ENCODE data around the gene ZFPL1. TPM values are rescaled to one million over a fixed set of nuclear protein-coding genes. Genes with fewer than 3 reads are reported as not detected.

ZFPL1 gene
- total and polyA plus RNA-seq, 10 of the 15 experiments (the other 5 are each of a cell fraction or from before 2014, with no cell fraction given): 2.2 to 37.8 (median 27.0) TPM

- TF ChIP-seq WRNIP1 (IDR thresholded peaks at IDR 0.05; ENCODE audit: borderline replicate concordance, low read depth, low read length) (no peak), CEBPZ (IDR thresholded peaks at IDR 0.05; ENCODE audit: low read depth, low read length) (no peak), SIX5 (IDR thresholded peaks at IDR 0.05; ENCODE audit: low read depth, low read length, severe bottlenecking) (no peak), NR2C1 (IDR thresholded peaks at IDR 0.05) (no peak), ASH2L (IDR thresholded peaks at IDR 0.05; ENCODE audit: borderline replicate concordance, low read depth) (no peak), KDM1A (IDR thresholded peaks at IDR 0.05; ENCODE audit: borderline replicate concordance) (no peak), CREB1 (IDR thresholded peaks at IDR 0.05; ENCODE audit: low read depth) (no peak)
Measured at GRCh38 chr11:65107751-65108468, 23.9 kb downstream of the ZFPL1 start (continued).

- CTCF ChIA-PET: interaction anchor here (2.0 to 6.3 kb wide), 3 partner anchors 10 to 72 kb away, joined by 5 to 93 read pairs (median 76); partner anchors contain the start of genes CAPN1, SAC3D1 and VPS51
- no peak for TF ChIP-seq BRCA1 (IDR thresholded peaks at IDR 0.05; ENCODE audit: low read depth, low read length)
- no peak for TF ChIP-seq GATAD2B (conservative IDR thresholded peaks at IDR 0.05; ENCODE audit: low read depth)
- TF ChIP-seq ZSCAN29 (IDR thresholded peaks at IDR 0.05): no peak
- no peak for TF ChIP-seq EED (IDR thresholded peaks at IDR 0.05; ENCODE audit: low read depth)
- TF ChIP-seq MEF2B (IDR thresholded peaks at IDR 0.05; ENCODE audit: partially characterized antibody, poor library complexity, severe bottlenecking): no peak
- TF ChIP-seq SPI1 (IDR thresholded peaks at IDR 0.05; ENCODE audit: borderline replicate concordance, insufficient read depth, low read depth, low read length): no peak
- no peak for TF ChIP-seq SMAD1 (IDR thresholded peaks at IDR 0.05; ENCODE audit: low read depth, partially characterized antibody)
- no peak for TF ChIP-seq HDAC2 (IDR thresholded peaks at IDR 0.05)
- TF ChIP-seq RFX5 (IDR thresholded peaks at IDR 0.05; ENCODE audit: low read depth, low read length): no peak
- no peak for TF ChIP-seq CEBPB (IDR thresholded peaks at IDR 0.05; ENCODE audit: borderline replicate concordance in 1 of 2, low read depth in 2 of 2, low read length in 2 of 2)
- TF ChIP-seq HDGF (IDR thresholded peaks at IDR 0.05): no peak
- no peak for TF ChIP-seq HSF1 (IDR thresholded peaks at IDR 0.05; ENCODE audit: low read depth, low read length)
Measured at GRCh38 chr11:65108469-65109123, 24.6 kb downstream of the ZFPL1 start.

More at GRCh38 chr11:65108469-65109123, 24.6 kb downstream of the ZFPL1 start:
- no peak for ATAC-seq
- RAD21 ChIA-PET (ENCODE audit: unreplicated experiment): no interaction called here
- H3K9me3 ChIP-seq (replicated peaks; ENCODE audit: control insufficient read depth, insufficient read depth, low read length): no peaks in the 10 kb centered on the region
- intact Hi-C loops (cut with micrococcal nuclease; ENCODE audit: unreplicated experiment) (no loop called here), in situ Hi-C loops (cut with MboI) (no loop called here)
- H2AFZ ChIP-seq (ENCODE audit: control insufficient read depth, low read depth, low read length): no peak overlapping the region
- SMC1A ChIA-PET (ENCODE audit: uncharacterized antibody, unreplicated experiment): interaction anchor here (0.6 kb wide), 1 partner anchor 616 kb away, joined by 3 read pairs; no protein-coding TSS in a partner anchor
- peaks cover 8 to 16% of the 10 kb centered on the region in 2 experiments for H3K36me3 ChIP-seq (ENCODE audit: control insufficient read depth in 2 of 2, insufficient read depth in 2 of 2, low read length in 1 of 2)
- BruUV-seq (replicated peaks): no TSS peak
- 0 out of 2 replicates have a peak, but pooled peaks cover 2% of the 10 kb centered on the region for H3K79me2 ChIP-seq (ENCODE audit: control insufficient read depth, insufficient read depth, low read length)
- no peak overlapping the region for H3K9ac ChIP-seq (ENCODE audit: control insufficient read depth, insufficient read depth, low read length)
- no peak for FAIRE-seq
- H3K4me2 ChIP-seq (ENCODE audit: control insufficient read depth, insufficient read depth): no peak overlapping the region
- H3K4me3 ChIP-seq: no peak overlapping the region
- POLR2A ChIA-PET: interaction anchor here (1.3 kb wide), 1 partner anchor 72 kb away, joined by 3 read pairs; no protein-coding TSS in a partner anchor
- H3K4me1 ChIP-seq (ENCODE audit: control insufficient read depth, insufficient read depth, low read length): peaks cover 15% of the 10 kb centered on the region
- 95% methylated on average over 36 of the region's 38 CpGs for WGBS (ENCODE audit: insufficient coverage, insufficient replicate concordance, low lambda C conversion rate, missing lambda C conversion rate)
- H3K27me3 ChIP-seq (replicated peaks in 1 of 2; ENCODE audit: control insufficient read depth in 2 of 2, insufficient read depth in 2 of 2, low read length in 1 of 2): no peaks in the 10 kb centered on the region
- no peaks in the 10 kb centered on the region for H4K20me1 ChIP-seq (ENCODE audit: control insufficient read depth, insufficient read depth)
- DNase-seq (ENCODE audit: low read depth, low spot score): no peak
- H3K27ac ChIP-seq (ENCODE audit: control insufficient read depth, insufficient read depth): no peak overlapping the region

Measured in GM12878 (cell line).